DND-41 (cell line): Measurements from ENCODE around the gene SMIM3.

Experiments used
- ATAC-seq: fragments of 200-7000 bp; cut with Tn5 transposase; 3 replicates; pipeline ENCODE4 v1.9.1; 2021; ENCODE audit warnings: low read depth; ENCODE audit not compliant: insufficient read depth
- DNase-seq: peaks from one replicate; pipeline ENCODE4 v3.0.0-alpha.2; 2020
- H2AFZ ChIP-seq: 2 replicates; pipeline ENCODE4 v1.6.0; 2012; ENCODE audit warnings: low read depth, low read length
- H3K27ac ChIP-seq: 2 replicates; pipeline ENCODE4 v1.5.1; 2012; ENCODE audit warnings: low read length, inconsistent platforms
- H3K27me3 ChIP-seq: fragments of 200-600 bp; sonication (generic); 2 replicates; pipeline ENCODE4 v1.6.0; 2012; ENCODE audit warnings: low read length, mild to moderate bottlenecking, inconsistent platforms; ENCODE audit not compliant: insufficient read depth, poor library complexity
- H3K36me3 ChIP-seq: 2 replicates; pipeline ENCODE4 v1.5.1; 2012; ENCODE audit warnings: low read length, inconsistent platforms; ENCODE audit not compliant: insufficient read depth
- H3K4me1 ChIP-seq: 2 replicates; pipeline ENCODE4 v1.5.1; 2012; ENCODE audit warnings: mild to moderate bottlenecking, low read length; ENCODE audit not compliant: insufficient read depth
- H3K4me2 ChIP-seq: 2 replicates; pipeline ENCODE4 v1.6.0; 2012; ENCODE audit warnings: mild to moderate bottlenecking, moderate library complexity, low read length, inconsistent platforms; ENCODE audit not compliant: insufficient read depth
- H3K4me3 ChIP-seq, 2 experiments: fragments of 200-600 bp in 1 of 2; shearing (Covaris generic) in 1 of 2; 2 replicates each; pipeline ENCODE4 v1.5.1; 2012 to 2016; ENCODE audit warnings: inconsistent platforms in 2 of 2, low read length in 2 of 2, mild to moderate bottlenecking in 2 of 2, low read depth in 1 of 2, moderate library complexity in 1 of 2
- H3K79me2 ChIP-seq: 2 replicates; pipeline ENCODE4 v1.6.0; 2012; ENCODE audit warnings: low read length, inconsistent platforms; ENCODE audit not compliant: insufficient read depth
- H3K9ac ChIP-seq: 2 replicates; pipeline ENCODE4 v1.6.0; 2012; ENCODE audit warnings: low read depth, mild to moderate bottlenecking, inconsistent platforms, low read length, moderate library complexity
- H3K9me3 ChIP-seq: 2 replicates; pipeline ENCODE4 v1.5.1; 2012; ENCODE audit warnings: low read length, moderate library complexity, mild to moderate bottlenecking, inconsistent platforms; ENCODE audit not compliant: insufficient read depth, severe bottlenecking
- H4K20me1 ChIP-seq: 2 replicates; pipeline ENCODE4 v1.6.0; 2012; ENCODE audit warnings: low read length; ENCODE audit not compliant: insufficient read depth
- EZH2 ChIP-seq: IDR thresholded peaks from 3 replicates; pipeline ENCODE4 v1.6.1; 2012; ENCODE audit warnings: borderline replicate concordance, low read depth, mild to moderate bottlenecking, moderate library complexity, low read length, inconsistent platforms; ENCODE audit not compliant: severe bottlenecking
- TF ChIP-seq, protein P1 (sequence below): IDR thresholded peaks from 2 replicates; pipeline ENCODE4 v1.5.1; 2012; ENCODE audit warnings: borderline replicate concordance, low read length, moderate library complexity, mild to moderate bottlenecking; ENCODE audit not compliant: poor library complexity, severe bottlenecking; ENCODE audit errors: extremely low read depth

Gene SMIM3

DNA sequence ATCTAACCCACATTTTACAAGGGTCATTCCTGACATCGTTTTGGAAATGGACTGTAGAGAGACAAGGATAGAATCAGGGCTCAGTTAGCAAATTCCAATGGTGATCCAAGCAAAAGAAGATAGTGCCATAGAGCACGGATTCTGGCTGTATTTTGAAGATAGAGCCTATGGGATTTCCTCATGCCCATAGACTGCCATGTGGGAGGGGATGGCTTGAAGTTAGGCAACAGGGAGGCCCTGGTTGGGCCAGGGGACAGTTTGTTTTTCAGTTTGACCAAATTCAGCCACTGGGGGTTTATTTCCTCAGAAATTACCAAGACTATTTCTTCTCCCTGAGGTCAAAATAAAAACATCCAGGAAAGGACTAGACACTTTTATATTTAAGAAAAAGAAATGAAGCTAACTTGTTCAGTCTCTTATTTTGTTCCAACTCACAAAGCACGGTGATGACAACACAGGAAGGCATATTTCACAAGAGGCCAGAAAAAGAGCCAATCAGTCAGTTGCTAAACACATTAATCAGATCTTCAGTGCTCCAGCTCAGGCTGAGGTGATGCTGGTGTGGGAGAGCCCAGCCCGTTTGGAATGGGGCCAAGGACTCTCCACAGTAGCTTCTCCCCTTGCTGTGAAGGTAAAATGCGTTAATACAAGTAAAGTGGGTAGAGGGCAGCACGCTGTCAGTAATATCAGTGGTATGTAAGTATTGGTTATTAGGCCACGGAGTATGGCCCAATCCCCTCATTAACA lies 15.4 kb upstream of the SMIM3 start:
- no peak for ATAC-seq
- TF ChIP-seq, protein P1, sequence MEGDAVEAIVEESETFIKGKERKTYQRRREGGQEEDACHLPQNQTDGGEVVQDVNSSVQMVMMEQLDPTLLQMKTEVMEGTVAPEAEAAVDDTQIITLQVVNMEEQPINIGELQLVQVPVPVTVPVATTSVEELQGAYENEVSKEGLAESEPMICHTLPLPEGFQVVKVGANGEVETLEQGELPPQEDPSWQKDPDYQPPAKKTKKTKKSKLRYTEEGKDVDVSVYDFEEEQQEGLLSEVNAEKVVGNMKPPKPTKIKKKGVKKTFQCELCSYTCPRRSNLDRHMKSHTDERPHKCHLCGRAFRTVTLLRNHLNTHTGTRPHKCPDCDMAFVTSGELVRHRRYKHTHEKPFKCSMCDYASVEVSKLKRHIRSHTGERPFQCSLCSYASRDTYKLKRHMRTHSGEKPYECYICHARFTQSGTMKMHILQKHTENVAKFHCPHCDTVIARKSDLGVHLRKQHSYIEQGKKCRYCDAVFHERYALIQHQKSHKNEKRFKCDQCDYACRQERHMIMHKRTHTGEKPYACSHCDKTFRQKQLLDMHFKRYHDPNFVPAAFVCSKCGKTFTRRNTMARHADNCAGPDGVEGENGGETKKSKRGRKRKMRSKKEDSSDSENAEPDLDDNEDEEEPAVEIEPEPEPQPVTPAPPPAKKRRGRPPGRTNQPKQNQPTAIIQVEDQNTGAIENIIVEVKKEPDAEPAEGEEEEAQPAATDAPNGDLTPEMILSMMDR, result no peak
- TF ChIP-seq EZH2, result no peak
- H3K9me3 ChIP-seq, result no peaks in the 10 kb centered on the region
- no peak overlapping the region for H3K27ac ChIP-seq
- H3K4me2 ChIP-seq, result no peak overlapping the region
- H2AFZ ChIP-seq, result no peak overlapping the region
- H4K20me1 ChIP-seq, result no peaks in the 10 kb centered on the region
- no peak overlapping the region for H3K9ac ChIP-seq
- no peak for DNase-seq
- H3K4me1 ChIP-seq, result peaks cover 9% of the 10 kb centered on the region
- peaks cover 2% of the 10 kb centered on the region for H3K79me2 ChIP-seq
- no peak overlapping the region for H3K4me3 ChIP-seq
- H3K36me3 ChIP-seq, result no peaks in the 10 kb centered on the region
- H3K27me3 ChIP-seq, result no peaks in the 10 kb centered on the region

DNA sequence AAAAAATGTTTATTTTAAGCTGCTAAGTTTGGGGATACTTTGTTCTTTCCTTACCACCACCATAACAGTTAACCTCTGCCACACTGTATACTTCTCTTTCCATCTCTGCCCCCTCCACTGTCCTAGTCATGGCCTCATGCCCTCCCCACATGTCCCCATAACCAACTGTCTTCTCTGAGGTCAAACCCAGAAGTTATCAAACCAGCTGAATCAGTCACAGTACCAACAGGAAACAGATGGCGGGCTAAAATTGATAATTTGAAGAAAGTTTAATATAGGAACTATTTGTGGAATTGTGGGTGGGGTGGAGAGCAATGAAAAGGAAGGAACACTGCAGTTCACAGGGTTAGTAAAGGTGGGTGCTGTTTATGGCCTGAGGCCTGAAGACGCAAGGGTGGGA lies 14.0 kb upstream of the SMIM3 start:
- TF ChIP-seq, protein P1, result no peak
- Histone ChIP-seq H3K36me3 (no peaks in the 10 kb centered on the region), H4K20me1 (no peaks in the 10 kb centered on the region), H3K4me1 (peaks cover 3% of the 10 kb centered on the region), H3K27ac (no peak overlapping the region), H3K79me2 (no peaks in the 10 kb centered on the region), H3K4me3 (no peak overlapping the region), H3K4me2 (no peak overlapping the region), H3K9me3 (no peaks in the 10 kb centered on the region), H3K9ac (no peak overlapping the region), H2AFZ (no peak overlapping the region), H3K27me3 (no peaks in the 10 kb centered on the region)
- DNase-seq (no peak), ATAC-seq (no peak)

DNA sequence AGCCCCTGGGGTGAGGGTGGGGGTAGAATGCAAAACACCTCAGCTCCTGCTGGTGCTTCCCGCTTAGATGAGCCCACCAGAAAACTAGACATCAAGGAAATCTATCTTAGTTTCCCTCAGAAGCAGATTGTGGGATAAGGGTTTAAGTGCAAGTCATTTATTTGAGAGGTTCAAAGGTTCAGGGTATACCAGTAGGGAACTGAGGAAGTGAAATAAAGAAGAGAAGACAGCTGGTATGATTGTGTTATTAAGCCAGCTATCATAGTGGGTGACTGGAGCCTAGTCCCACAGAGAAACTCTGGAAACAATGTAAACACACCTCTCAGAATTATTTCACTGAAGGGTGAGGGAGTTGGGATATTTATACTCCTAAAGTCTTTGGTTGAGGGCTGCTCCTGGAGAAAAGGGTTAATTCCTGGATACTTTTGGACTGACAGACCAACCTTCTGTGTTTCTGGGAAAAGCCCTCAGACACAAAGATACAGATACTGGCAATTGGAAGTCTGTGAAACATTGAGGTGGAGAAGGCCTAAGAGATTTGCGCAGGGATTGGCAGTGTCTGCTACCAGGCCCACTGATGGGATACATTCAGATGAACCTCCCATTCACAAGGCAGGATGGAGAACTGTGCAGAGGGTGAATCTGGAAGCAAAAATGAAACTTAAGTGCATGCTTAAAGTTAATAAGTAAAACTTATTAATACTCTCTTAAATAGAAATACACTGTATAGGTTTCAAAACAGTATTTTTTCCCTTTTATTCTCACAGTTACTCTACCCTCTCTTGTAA lies 13.4 kb upstream of the SMIM3 start:
- no peaks in the 10 kb centered on the region for H3K79me2 ChIP-seq
- H2AFZ ChIP-seq, result no peak overlapping the region
- H3K9me3 ChIP-seq, result no peaks in the 10 kb centered on the region
- H4K20me1 ChIP-seq, result no peaks in the 10 kb centered on the region
- H3K4me2 ChIP-seq, result no peak overlapping the region
- no peaks in the 10 kb centered on the region for H3K4me1 ChIP-seq
- ATAC-seq, result no peak
- no peaks in the 10 kb centered on the region for H3K27me3 ChIP-seq
- TF ChIP-seq EZH2, result no peak
- TF ChIP-seq, protein P1, result no peak
- DNase-seq, result no peak
- H3K36me3 ChIP-seq, result no peaks in the 10 kb centered on the region
- no peak overlapping the region for H3K4me3 ChIP-seq
- H3K27ac ChIP-seq, result no peak overlapping the region
- H3K9ac ChIP-seq, result no peak overlapping the region
